Stimulated activated naive CD8-positive, alpha-beta T cell treated with anti-CD3 and anti-CD28 coated beads, Interleukin-15, Interleukin-2, amounts not matched to agents 100 ng/mL and 50 ng/mL, for 24 hours (primary cell): ENCODE measurements around the gene P2RY14.
"Not testable (repeated sequence)": the region's sequence is repeated elsewhere in the genome, so short reads cannot be mapped to it uniquely, and the experiment has no call there.

Source experiments
- H3K27ac Mint-ChIP-seq: one replicate; pipeline ENCODE4 v1.8.0; 2021; ENCODE audit warnings: mild to moderate bottlenecking, mixed read lengths
- H3K27me3 Mint-ChIP-seq: one replicate; pipeline ENCODE4 v1.8.0; 2021; ENCODE audit warnings: mixed read lengths
- H3K36me3 Mint-ChIP-seq: one replicate; pipeline ENCODE4 v1.8.0; 2021; ENCODE audit warnings: low read depth, mixed read lengths
- H3K4me1 Mint-ChIP-seq: one replicate; pipeline ENCODE4 v1.8.0; 2021; ENCODE audit warnings: low read depth, mixed read lengths
- H3K4me3 Mint-ChIP-seq: one replicate; pipeline ENCODE4 v1.8.0; 2021; ENCODE audit warnings: mild to moderate bottlenecking, mixed read lengths
- H3K9me3 Mint-ChIP-seq: one replicate; pipeline ENCODE4 v1.8.0; 2021; ENCODE audit warnings: mixed read lengths

P2RY14 gene

GRCh38 chr3:151175952-151176351 is 102.4 kb downstream of the P2RY14 start:
- Mint-ChIP-seq H3K27me3 (no peaks in the 10 kb centered on the region), H3K4me3 (no peak overlapping the region), H3K27ac (no peak overlapping the region), H3K9me3 (no peaks in the 10 kb centered on the region), H3K36me3 (no peaks in the 10 kb centered on the region), H3K4me1 (peaks cover 17% of the 10 kb centered on the region)

- Mint-ChIP-seq H3K9me3 (no peaks in the 10 kb centered on the region), H3K4me3 (no peak overlapping the region), H3K4me1 (peaks cover 33% of the 10 kb centered on the region), H3K27me3 (no peaks in the 10 kb centered on the region), H3K36me3 (no peaks in the 10 kb centered on the region), H3K27ac (no peak overlapping the region)
Measured at GRCh38 chr3:151174351-151174750, 104.0 kb downstream of the P2RY14 start.

DNA sequence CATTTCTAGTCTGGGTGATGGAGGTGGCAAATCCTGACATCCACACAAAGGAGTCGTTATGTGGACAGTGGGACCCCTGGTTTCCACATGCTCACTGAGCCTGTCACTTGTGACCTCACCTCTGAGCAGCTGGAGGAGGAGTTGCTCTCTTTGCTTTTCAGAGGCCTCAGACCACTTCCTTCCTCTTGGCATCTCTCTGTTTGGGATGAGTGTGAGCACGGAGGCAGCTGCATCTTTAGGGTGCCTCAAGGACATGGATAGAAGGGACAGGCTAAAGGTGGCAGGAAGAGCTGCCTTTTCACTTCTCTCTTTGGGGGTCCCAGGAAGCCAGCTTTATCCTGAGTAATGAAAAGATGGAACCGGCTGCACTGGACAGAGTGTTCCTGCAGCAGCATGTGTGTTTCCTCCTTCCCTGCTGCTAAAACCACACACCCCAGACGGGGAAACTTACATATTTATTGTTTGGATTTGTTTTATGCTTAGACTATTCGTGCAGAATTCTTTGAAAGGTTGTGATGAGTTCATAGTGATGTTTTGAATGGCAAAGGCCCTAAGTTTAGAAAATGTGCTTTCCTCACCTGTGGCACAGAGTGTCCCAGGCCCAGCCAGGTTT is 107.1 kb downstream of the P2RY14 start:
- Mint-ChIP-seq H3K27me3 (no peaks in the 10 kb centered on the region), H3K4me1 (peaks cover 41% of the 10 kb centered on the region), H3K27ac (peak overlapping the region; percentile 84), H3K36me3 (no peaks in the 10 kb centered on the region), H3K9me3 (no peaks in the 10 kb centered on the region), H3K4me3 (peak overlapping the region; percentile 62)

- peak overlapping the region; percentile 62 for H3K4me3 Mint-ChIP-seq
Measured at GRCh38 chr3:151169948-151170679, 108.2 kb downstream of the P2RY14 start.

GRCh38 chr3:151169262-151169947 is 108.9 kb downstream of the P2RY14 start:
- peak overlapping the region; percentile 62 for H3K4me3 Mint-ChIP-seq
- H3K27me3 Mint-ChIP-seq: no peaks in the 10 kb centered on the region
- H3K27ac Mint-ChIP-seq: peak overlapping the region; percentile 84
- no peaks in the 10 kb centered on the region for H3K36me3 Mint-ChIP-seq
- no peaks in the 10 kb centered on the region for H3K9me3 Mint-ChIP-seq
- H3K4me1 Mint-ChIP-seq: peaks cover 41% of the 10 kb centered on the region

More at GRCh38 chr3:151169948-151170679, 108.2 kb downstream of the P2RY14 start:
- H3K27ac Mint-ChIP-seq: peak overlapping the region; percentile 84
- peaks cover 41% of the 10 kb centered on the region for H3K4me1 Mint-ChIP-seq
- H3K27me3 Mint-ChIP-seq, H3K36me3 Mint-ChIP-seq, H3K9me3 Mint-ChIP-seq: not testable (repeated sequence)

DNA sequence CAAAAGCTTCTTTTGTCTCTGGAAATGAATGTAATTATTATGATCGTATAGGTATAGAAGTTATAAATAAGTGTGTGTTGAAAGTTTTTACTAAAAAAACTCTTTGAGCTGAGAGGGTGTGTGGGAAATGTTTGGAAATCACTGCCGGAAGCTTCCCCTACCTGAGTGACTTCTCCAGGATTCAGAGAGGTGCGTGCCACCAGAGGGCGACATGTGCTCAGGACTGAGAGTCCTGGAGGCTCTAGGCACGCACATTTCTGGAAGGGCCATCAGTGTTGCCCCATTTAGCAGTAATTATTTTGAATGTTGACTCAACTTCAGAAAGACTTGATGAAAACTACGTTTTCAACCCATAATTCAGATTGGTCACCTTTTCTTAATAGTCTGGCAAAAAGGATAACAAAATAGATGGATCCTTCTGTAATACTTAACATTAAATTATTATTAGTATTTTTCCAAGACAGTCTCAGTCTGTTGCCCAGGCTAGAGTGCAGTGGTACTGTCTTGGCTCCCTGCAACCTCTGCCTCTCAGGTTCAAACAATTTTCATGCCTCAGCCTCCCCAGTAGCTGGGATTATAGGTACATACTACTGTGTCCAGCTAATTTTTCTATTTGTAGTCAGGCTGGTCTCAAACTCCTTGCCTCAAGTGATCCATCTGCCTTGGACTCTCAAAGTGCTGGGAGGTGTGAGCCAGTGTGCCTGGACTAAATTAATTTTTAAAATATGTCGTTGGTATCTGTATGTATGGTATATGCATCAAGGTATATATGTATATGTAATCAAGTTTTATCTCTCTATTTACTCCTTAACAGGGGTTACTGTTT is 109.9 kb downstream of the P2RY14 start:
- no peaks in the 10 kb centered on the region for H3K36me3 Mint-ChIP-seq
- H3K27me3 Mint-ChIP-seq: no peaks in the 10 kb centered on the region
- H3K9me3 Mint-ChIP-seq: no peaks in the 10 kb centered on the region
- peak overlapping the region; percentile 74 for H3K27ac Mint-ChIP-seq
- peaks cover 41% of the 10 kb centered on the region for H3K4me1 Mint-ChIP-seq
- H3K4me3 Mint-ChIP-seq: no peak overlapping the region

- H3K27me3 Mint-ChIP-seq: no peaks in the 10 kb centered on the region
- H3K9me3 Mint-ChIP-seq: no peaks in the 10 kb centered on the region
- no peak overlapping the region for H3K4me3 Mint-ChIP-seq
- peaks cover 26% of the 10 kb centered on the region for H3K4me1 Mint-ChIP-seq
- H3K27ac Mint-ChIP-seq: no peak overlapping the region
- no peaks in the 10 kb centered on the region for H3K36me3 Mint-ChIP-seq
Measured at GRCh38 chr3:151166161-151166560, 112.2 kb downstream of the P2RY14 start.

DNA sequence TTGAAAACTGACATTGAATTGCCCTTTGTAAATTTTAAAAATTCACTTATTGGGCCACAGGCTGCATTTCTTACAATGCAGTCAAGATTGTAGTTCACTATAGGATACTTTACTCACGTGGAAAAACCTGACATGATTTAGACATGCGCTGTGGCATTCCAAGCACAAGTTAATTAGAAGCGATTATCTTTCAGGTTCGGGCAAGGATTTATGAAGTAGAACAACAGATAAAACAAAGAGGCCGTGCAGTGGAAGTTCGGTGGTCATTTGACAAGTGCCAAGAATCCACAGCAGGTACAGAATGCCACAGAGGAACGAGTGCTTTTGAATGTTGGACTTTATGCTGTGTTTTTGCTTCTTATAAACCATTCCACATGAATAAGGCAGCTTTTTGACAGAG is 113.1 kb downstream of the P2RY14 start:
- Mint-ChIP-seq H3K4me3 (no peak overlapping the region), H3K36me3 (no peaks in the 10 kb centered on the region), H3K27me3 (no peaks in the 10 kb centered on the region), H3K4me1 (peaks cover 17% of the 10 kb centered on the region), H3K27ac (no peak overlapping the region), H3K9me3 (no peaks in the 10 kb centered on the region)
